Right renal pelvis (tissue), 4 donors: ENCODE data around the gene HIVEP2. TPM values are rescaled to one million over a fixed set of nuclear protein-coding genes. Genes with fewer than 3 reads are reported as not detected.
"Not testable (repeated sequence)": the region's sequence is repeated elsewhere in the genome, so short reads cannot be mapped to it uniquely, and the experiment has no call there.

Experiments
- DNase-seq, 4 donors: peaks; one replicate each; pipeline ENCODE4 v3.0.0-alpha.2; 2013; ENCODE audit warnings: low read depth in 4 of 4, low spot score in 3 of 4, missing footprints in 1 of 4
- polyA plus RNA-seq, 4 donors: library from polyadenylated mRNA; unstranded; fragments of 120-200 nt; gene quantifications; one replicate each; pipeline ENCODE4 v1.2.1, GENCODE V29; 2013; ENCODE audit not compliant: insufficient read length in 4 of 4

The HIVEP2 gene
- polyA plus RNA-seq, result 10 to 100 TPM; 12.7 to 13.9 (median 13.2) TPM

GRCh38 chr6:142945049-142945445 lies at the start of gene HIVEP2:
Gene HIVEP2, minus strand, starts transcription at chr6:142945176. Its CDS starts 170,438 bp downstream, at chr6:142774738.
- peak; percentile 62 to 74 (median 64) for DNase-seq

GRCh38 chr6:142993977-142994376 lies 49.0 kb upstream of the HIVEP2 start:
- DNase-seq, result no peak

- DNase-seq, result no peak
These were observed 42.5 kb upstream of the HIVEP2 start for GRCh38 chr6:142987490-142987889.

- DNase-seq, result no peak
These were observed 40.3 kb upstream of the HIVEP2 start for GRCh38 chr6:142985281-142985680.

GRCh38 chr6:142984386-142984785 lies 39.4 kb upstream of the HIVEP2 start:
- no peak for DNase-seq

GRCh38 chr6:142975365-142975764 lies 30.4 kb upstream of the HIVEP2 start:
- no peak for DNase-seq

- not testable (repeated sequence) for DNase-seq
These were observed 26.0 kb upstream of the HIVEP2 start for GRCh38 chr6:142970941-142971340.

- DNase-seq, result no peak
These were observed 23.6 kb upstream of the HIVEP2 start for GRCh38 chr6:142968601-142969000.

GRCh38 chr6:142966294-142966693 lies 21.3 kb upstream of the HIVEP2 start:
- no peak for DNase-seq

- DNase-seq, result no peak
These were observed 20.2 kb upstream of the HIVEP2 start for GRCh38 chr6:142965164-142965563.

GRCh38 chr6:142960098-142960497 lies 15.1 kb upstream of the HIVEP2 start:
- no peak for DNase-seq

- DNase-seq, result no peak
These were observed 13.4 kb upstream of the HIVEP2 start for GRCh38 chr6:142958343-142958742.

GRCh38 chr6:142956726-142957125 lies 11.8 kb upstream of the HIVEP2 start:
- no peak for DNase-seq

- no peak for DNase-seq
These were observed 9.9 kb upstream of the HIVEP2 start for GRCh38 chr6:142954844-142955243.

- DNase-seq, result no peak
These were observed 8.6 kb upstream of the HIVEP2 start for GRCh38 chr6:142953373-142954273.

- DNase-seq, result no peak
These were observed 7.6 kb upstream of the HIVEP2 start for GRCh38 chr6:142952614-142953013.

- DNase-seq, result no peak
These were observed 5.3 kb upstream of the HIVEP2 start for GRCh38 chr6:142950291-142950690.

- DNase-seq, result peak in 3 of 4 donors; percentile 11 to 63 (median 59)
These were observed 2.9 kb upstream of the HIVEP2 start for GRCh38 chr6:142947714-142948480.

- DNase-seq, result peak in 3 of 4 donors; percentile 20 to 58 (median 50)
These were observed 2.1 kb upstream of the HIVEP2 start for GRCh38 chr6:142946924-142947713.

GRCh38 chr6:142946181-142946923 lies 1.4 kb upstream of the HIVEP2 start:
- DNase-seq, result peak; percentile 83 to 94 (median 92)
